B cell (primary cell): ENCODE measurements around the gene FMR1. TPM values are rescaled to one million over a fixed set of nuclear protein-coding genes. Genes with fewer than 3 reads are reported as not detected.

Experiments
- ATAC-seq: fragments of 200-7000 bp; cut with Tn5 transposase; one replicate; pipeline ENCODE4 v1.10.0; 2021; ENCODE audit warnings: low read depth, mild to moderate bottlenecking, moderate number of reproducible peaks, moderate library complexity
- CTCF ChIA-PET: fragments of 350-600 bp; sonication (Branson Sonifier 250); formaldehyde crosslinking; loops from one replicate; lab custom pipeline; 2021; ENCODE audit warnings: antibody characterized with exemption, inconsistent platforms; lab: Charles Lee
- POLR2A ChIA-PET: fragments of 350-600 bp; sonication (Branson Sonifier 250); formaldehyde crosslinking; loops from one replicate; lab custom pipeline; 2021; ENCODE audit warnings: antibody characterized with exemption; lab: Charles Lee
- DNase-seq: peaks from one replicate; pipeline ENCODE4 v3.0.0; 2013
- H2AFZ ChIP-seq: 2 replicates; pipeline ENCODE4 v1.6.1; 2012; ENCODE audit warnings: mild to moderate bottlenecking, low read depth, low read length; ENCODE audit not compliant: insufficient read depth, poor library complexity, severe bottlenecking
- H3K27ac ChIP-seq, 2 donors: 1 replicate in 1 of 2; 2 replicates in 1 of 2; pipeline ENCODE4 v1.5.1; 2012 to 2013; ENCODE audit warnings: low read length in 2 of 2, mild to moderate bottlenecking in 2 of 2, moderate library complexity in 1 of 2
- H3K27me3 ChIP-seq, 4 experiments: fragments of 200-600 bp in 1 of 4; sonication (generic) in 1 of 4; replicated peaks in 1 of 4; 1 replicate in 2 of 4; 2 replicates in 2 of 4; pipeline versions ENCODE4 v1.6.1 to v1.7.0; 2013 to 2016; ENCODE audit warnings: low read length in 3 of 4, mild to moderate bottlenecking in 2 of 4, mixed read lengths in 1 of 4, moderate library complexity in 1 of 4; ENCODE audit not compliant: insufficient read depth in 4 of 4, control insufficient read depth in 3 of 4; ENCODE audit errors: control extremely low read depth in 1 of 4
- H3K36me3 ChIP-seq, 2 experiments: replicated peaks in 1 of 2; 1 replicate in 1 of 2; 2 replicates in 1 of 2; pipeline versions ENCODE4 v1.6.1 to v1.7.1; 2013; ENCODE audit warnings: low read length in 1 of 2; ENCODE audit not compliant: insufficient read depth in 2 of 2, control insufficient read depth in 1 of 2; ENCODE audit errors: control extremely low read depth in 1 of 2, extremely low read depth in 1 of 2
- H3K4me1 ChIP-seq, 2 donors: fragments of 200-600 bp in 1 of 2; sonication (generic) in 1 of 2; 1 replicate in 1 of 2; 2 replicates in 1 of 2; pipeline versions ENCODE4 v1.5.1 to v1.6.1; 2013 to 2017; ENCODE audit warnings: low read length in 2 of 2; ENCODE audit not compliant: control insufficient read depth in 2 of 2, insufficient read depth in 2 of 2
- H3K4me2 ChIP-seq: replicated peaks from 2 replicates; pipeline ENCODE3; 2012; ENCODE audit warnings: mild to moderate bottlenecking, low read depth, low read length; ENCODE audit not compliant: poor library complexity, severe bottlenecking
- H3K4me3 ChIP-seq, 5 experiments: fragments of 200-600 bp in 1 of 5; sonication (generic) in 1 of 5; 1 replicate in 3 of 5; 2 replicates in 2 of 5; pipeline versions ENCODE4 v1.5.1 to v1.7.0; 2011 to 2016; ENCODE audit warnings: low read length in 4 of 5, mild to moderate bottlenecking in 4 of 5, low read depth in 2 of 5, control low read depth in 1 of 5, moderate library complexity in 1 of 5; ENCODE audit not compliant: insufficient read depth in 1 of 5; ENCODE audit errors: control extremely low read depth in 1 of 5, extremely low read depth in 1 of 5
- H3K79me2 ChIP-seq: fragments of 200-600 bp; sonication (generic); one replicate; pipeline ENCODE4 v1.6.0; 2016; ENCODE audit warnings: low read length; ENCODE audit not compliant: control insufficient read depth, insufficient read depth
- H3K9ac ChIP-seq: fragments of 200-600 bp; sonication (generic); 2 replicates; pipeline ENCODE4 v1.6.1; 2017; ENCODE audit warnings: mild to moderate bottlenecking, low read length, moderate library complexity
- H3K9me3 ChIP-seq, 3 donors: one replicate each; pipeline versions ENCODE4 v1.6.1 to v1.7.1; 2013; ENCODE audit warnings: low read length in 2 of 3; ENCODE audit not compliant: control insufficient read depth in 2 of 3, insufficient read depth in 1 of 3; ENCODE audit errors: control extremely low read depth in 1 of 3
- H4K20me1 ChIP-seq: 2 replicates; pipeline ENCODE4 v1.6.0; 2012; ENCODE audit warnings: mild to moderate bottlenecking, low read length; ENCODE audit not compliant: insufficient read depth, control insufficient read depth, poor library complexity, severe bottlenecking
- H3K27ac Mint-ChIP-seq: one replicate; pipeline ENCODE4 v1.8.0; 2021; ENCODE audit warnings: mixed read lengths
- H3K27me3 Mint-ChIP-seq: one replicate; pipeline ENCODE4 v1.8.0; 2021; ENCODE audit warnings: mixed read lengths
- H3K4me1 Mint-ChIP-seq: one replicate; pipeline ENCODE4 v1.8.0; 2021; ENCODE audit warnings: mixed read lengths
- H3K4me3 Mint-ChIP-seq: one replicate; pipeline ENCODE4 v1.8.0; 2021; ENCODE audit warnings: mixed read lengths
- H3K9me3 Mint-ChIP-seq: one replicate; pipeline ENCODE4 v1.8.0; 2022; ENCODE audit warnings: mixed read lengths; ENCODE audit not compliant: insufficient read depth
- EZH2 ChIP-seq: IDR thresholded peaks from 2 replicates; pipeline ENCODE4 v1.6.1; 2012; ENCODE audit warnings: borderline replicate concordance, low read depth, mild to moderate bottlenecking, moderate library complexity, low read length; ENCODE audit not compliant: insufficient read depth, poor library complexity, severe bottlenecking
- WGBS: methylation state at CpG from one replicate; pipeline ENCODE4 v1.1.5; 2013; ENCODE audit warnings: missing lambda C conversion rate; ENCODE audit not compliant: insufficient coverage; 5-methylcytosine and 5-hydroxymethylcytosine counted together
- intact Hi-C: fragments of 100-400 bp; cut with micrococcal nuclease; formaldehyde crosslinking; loops from one replicate; pipeline ENCODE4 v1.10.0; 2022
- polyA minus RNA-seq: library from RNA; depleted of rRNA, polyadenylated mRNA; stranded (reverse); fragments of >200 nt; gene quantifications from 2 replicates; pipeline ENCODE4 v1.2.3, GENCODE V29; 2012
- polyA plus RNA-seq: library from polyadenylated mRNA; depleted of rRNA; stranded (reverse); fragments of >200 nt; gene quantifications from 2 replicates; pipeline ENCODE4 v1.2.3, GENCODE V29; 2012
- total RNA-seq, 2 donors: library from RNA; stranded (reverse); fragments of 120-200 nt in 1 of 2; gene quantifications; 1 replicate in 1 of 2; 2 replicates in 1 of 2; pipeline versions ENCODE4 v1.2.3 to v1.2.4, GENCODE V29; 2013 to 2022
- TF ChIP-seq, protein P1 (sequence below): fragments of 200-600 bp; IDR thresholded peaks from one replicate; pipeline ENCODE4 v1.8.0; 2022; ENCODE audit warnings: antibody characterized with exemption, mild to moderate bottlenecking

FMR1 gene
- total RNA-seq: 92.7 and 105 TPM in 2 replicates
- 42.9 TPM for total RNA-seq (2013)
- 19.1 and 48.1 TPM in 2 replicates for polyA plus RNA-seq
- polyA minus RNA-seq: 18.6 and 27.6 TPM in 2 replicates

DNA sequence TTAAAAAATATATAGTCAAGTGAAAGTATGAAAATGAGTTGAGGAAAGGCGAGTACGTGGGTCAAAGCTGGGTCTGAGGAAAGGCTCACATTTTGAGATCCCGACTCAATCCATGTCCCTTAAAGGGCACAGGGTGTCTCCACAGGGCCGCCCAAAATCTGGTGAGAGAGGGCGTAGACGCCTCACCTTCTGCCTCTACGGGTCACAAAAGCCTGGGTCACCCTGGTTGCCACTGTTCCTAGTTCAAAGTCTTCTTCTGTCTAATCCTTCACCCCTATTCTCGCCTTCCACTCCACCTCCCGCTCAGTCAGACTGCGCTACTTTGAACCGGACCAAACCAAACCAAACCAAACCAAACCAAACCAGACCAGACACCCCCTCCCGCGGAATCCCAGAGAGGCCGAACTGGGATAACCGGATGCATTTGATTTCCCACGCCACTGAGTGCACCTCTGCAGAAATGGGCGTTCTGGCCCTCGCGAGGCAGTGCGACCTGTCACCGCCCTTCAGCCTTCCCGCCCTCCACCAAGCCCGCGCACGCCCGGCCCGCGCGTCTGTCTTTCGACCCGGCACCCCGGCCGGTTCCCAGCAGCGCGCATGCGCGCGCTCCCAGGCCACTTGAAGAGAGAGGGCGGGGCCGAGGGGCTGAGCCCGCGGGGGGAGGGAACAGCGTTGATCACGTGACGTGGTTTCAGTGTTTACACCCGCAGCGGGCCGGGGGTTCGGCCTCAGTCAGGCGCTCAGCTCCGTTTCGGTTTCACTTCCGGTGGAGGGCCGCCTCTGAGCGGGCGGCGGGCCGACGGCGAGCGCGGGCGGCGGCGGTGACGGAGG is at the start of gene FMR1:
Gene FMR1, plus strand, starts transcription at position 728 of the 831 bp plus-strand sequence. CDS start 261 bp downstream, outside the sequence.
- Histone ChIP-seq H3K36me3 (no peaks in the 10 kb centered on the region), H3K9ac (peak within 1 kb of the TSS; percentile 82), H3K27me3 (no peaks in the 10 kb centered on the region), H3K4me2 (peak within 1 kb of the TSS; percentile 74), H2AFZ (peak within 1 kb of the TSS; percentile 73), H3K27ac (peak within 1 kb of the TSS; percentile 83 to 87), H3K79me2 (peaks cover 44% of the 10 kb centered on the region), H3K4me1 (peaks cover 28 to 29% of the 10 kb centered on the region in 2 donors), H4K20me1 (no peaks in the 10 kb centered on the region), H3K9me3 (no peaks in the 10 kb centered on the region), H3K4me3 (peak within 1 kb of the TSS; percentile 70 to 90 (median 81))
- intact Hi-C loops: loop anchor here (10.0 kb wide), 1 partner anchor 113 kb away; no protein-coding TSS in a partner anchor
- Mint-ChIP-seq H3K4me3 (peak within 1 kb of the TSS; percentile 93), H3K27ac (peak within 1 kb of the TSS; percentile 92), H3K4me1 (peaks cover 36% of the 10 kb centered on the region), H3K9me3 (no peaks in the 10 kb centered on the region), H3K27me3 (no peaks in the 10 kb centered on the region)
- DNase-seq (peak; percentile 95), ATAC-seq (peak; percentile 85)
- POLR2A ChIA-PET: interaction anchor here (1.0 to 1.3 kb wide), 2 partner anchors 1593 to 1628 kb away, joined by 3 to 4 read pairs; no protein-coding TSS in a partner anchor
- WGBS: 6% methylated on average over 50 of the region's 66 CpGs
- TF ChIP-seq, protein P1, sequence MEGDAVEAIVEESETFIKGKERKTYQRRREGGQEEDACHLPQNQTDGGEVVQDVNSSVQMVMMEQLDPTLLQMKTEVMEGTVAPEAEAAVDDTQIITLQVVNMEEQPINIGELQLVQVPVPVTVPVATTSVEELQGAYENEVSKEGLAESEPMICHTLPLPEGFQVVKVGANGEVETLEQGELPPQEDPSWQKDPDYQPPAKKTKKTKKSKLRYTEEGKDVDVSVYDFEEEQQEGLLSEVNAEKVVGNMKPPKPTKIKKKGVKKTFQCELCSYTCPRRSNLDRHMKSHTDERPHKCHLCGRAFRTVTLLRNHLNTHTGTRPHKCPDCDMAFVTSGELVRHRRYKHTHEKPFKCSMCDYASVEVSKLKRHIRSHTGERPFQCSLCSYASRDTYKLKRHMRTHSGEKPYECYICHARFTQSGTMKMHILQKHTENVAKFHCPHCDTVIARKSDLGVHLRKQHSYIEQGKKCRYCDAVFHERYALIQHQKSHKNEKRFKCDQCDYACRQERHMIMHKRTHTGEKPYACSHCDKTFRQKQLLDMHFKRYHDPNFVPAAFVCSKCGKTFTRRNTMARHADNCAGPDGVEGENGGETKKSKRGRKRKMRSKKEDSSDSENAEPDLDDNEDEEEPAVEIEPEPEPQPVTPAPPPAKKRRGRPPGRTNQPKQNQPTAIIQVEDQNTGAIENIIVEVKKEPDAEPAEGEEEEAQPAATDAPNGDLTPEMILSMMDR: no peak
- TF ChIP-seq EZH2: no peak
- CTCF ChIA-PET: no interaction called here
